KMS-11 (cell line): ENCODE measurements around the gene TTI1.

ENCODE experiments used
- H2AFZ ChIP-seq: fragments of 200-600 bp; sonication (generic); 2 replicates; pipeline ENCODE4 v1.6.1; 2016; ENCODE audit warnings: antibody characterized with exemption, mixed run types, low read depth
- H3K27ac ChIP-seq: fragments of 200-600 bp; sonication (generic); 2 replicates; pipeline ENCODE4 v1.6.1; 2016; ENCODE audit warnings: mild to moderate bottlenecking, mixed run types
- H3K27me3 ChIP-seq: fragments of 200-600 bp; sonication (generic); 2 replicates; pipeline ENCODE4 v1.6.1; 2017; ENCODE audit warnings: mild to moderate bottlenecking, low read depth, mixed run types, moderate library complexity; ENCODE audit not compliant: insufficient read depth
- H3K36me3 ChIP-seq: fragments of 200-600 bp; sonication (generic); 2 replicates; pipeline ENCODE4 v1.6.1; 2017; ENCODE audit warnings: mild to moderate bottlenecking, mixed run types; ENCODE audit not compliant: insufficient read depth
- H3K4me1 ChIP-seq: fragments of 200-600 bp; sonication (generic); 2 replicates; pipeline ENCODE4 v1.6.1; 2016; ENCODE audit warnings: mild to moderate bottlenecking, low read depth, mixed run types; ENCODE audit not compliant: poor library complexity, severe bottlenecking
- H3K4me2 ChIP-seq: fragments of 200-600 bp; sonication (generic); 2 replicates; pipeline ENCODE4 v1.7.0; 2016; ENCODE audit warnings: mild to moderate bottlenecking, mixed run types
- H3K4me3 ChIP-seq: fragments of 200-600 bp; sonication (generic); IDR thresholded peaks from 2 replicates; pipeline ENCODE4 v1.6.1; 2017; ENCODE audit warnings: low read depth, low read length, mixed read lengths; ENCODE audit not compliant: insufficient read depth
- H3K79me2 ChIP-seq: fragments of 200-600 bp; sonication (generic); 2 replicates; pipeline ENCODE4 v1.6.1; 2016; ENCODE audit warnings: low read depth, mixed run types; ENCODE audit not compliant: insufficient read depth
- H3K9ac ChIP-seq: fragments of 200-600 bp; sonication (generic); 2 replicates; pipeline ENCODE4 v1.6.1; 2016; ENCODE audit warnings: mild to moderate bottlenecking, mixed run types
- H4K20me1 ChIP-seq: fragments of 200-600 bp; sonication (generic); 2 replicates; pipeline ENCODE4 v1.6.1; 2016; ENCODE audit warnings: mild to moderate bottlenecking, mixed run types; ENCODE audit not compliant: insufficient read depth
- TF ChIP-seq, protein P1 (sequence below): fragments of 200-600 bp; sonication (generic); conservative IDR thresholded peaks from 2 replicates; pipeline ENCODE4 v1.6.1; 2017; ENCODE audit warnings: low read depth, mild to moderate bottlenecking, antibody characterized with exemption, low read length, moderate library complexity, mixed read lengths

The TTI1 gene

GRCh38 chr20:38059832-38060231 lies 26.6 kb upstream of the TTI1 start:
- Histone ChIP-seq H3K27me3 (no peaks in the 10 kb centered on the region), H4K20me1 (peaks cover 7% of the 10 kb centered on the region; the same call in 1 of the 2 replicates), H2AFZ (no peak overlapping the region), H3K36me3 (peaks cover 7% of the 10 kb centered on the region; the same call in 1 of the 2 replicates), H3K27ac (no peak overlapping the region; the same call in 1 of the 2 replicates), H3K79me2 (peaks cover 9% of the 10 kb centered on the region; the same call in 1 of the 2 replicates), H3K4me2 (peak overlapping the region; percentile 88; the same call in 1 of the 2 replicates), H3K4me3 (no peak overlapping the region), H3K4me1 (peaks cover 47% of the 10 kb centered on the region), H3K9ac (no peak overlapping the region)
- TF ChIP-seq, protein P1, sequence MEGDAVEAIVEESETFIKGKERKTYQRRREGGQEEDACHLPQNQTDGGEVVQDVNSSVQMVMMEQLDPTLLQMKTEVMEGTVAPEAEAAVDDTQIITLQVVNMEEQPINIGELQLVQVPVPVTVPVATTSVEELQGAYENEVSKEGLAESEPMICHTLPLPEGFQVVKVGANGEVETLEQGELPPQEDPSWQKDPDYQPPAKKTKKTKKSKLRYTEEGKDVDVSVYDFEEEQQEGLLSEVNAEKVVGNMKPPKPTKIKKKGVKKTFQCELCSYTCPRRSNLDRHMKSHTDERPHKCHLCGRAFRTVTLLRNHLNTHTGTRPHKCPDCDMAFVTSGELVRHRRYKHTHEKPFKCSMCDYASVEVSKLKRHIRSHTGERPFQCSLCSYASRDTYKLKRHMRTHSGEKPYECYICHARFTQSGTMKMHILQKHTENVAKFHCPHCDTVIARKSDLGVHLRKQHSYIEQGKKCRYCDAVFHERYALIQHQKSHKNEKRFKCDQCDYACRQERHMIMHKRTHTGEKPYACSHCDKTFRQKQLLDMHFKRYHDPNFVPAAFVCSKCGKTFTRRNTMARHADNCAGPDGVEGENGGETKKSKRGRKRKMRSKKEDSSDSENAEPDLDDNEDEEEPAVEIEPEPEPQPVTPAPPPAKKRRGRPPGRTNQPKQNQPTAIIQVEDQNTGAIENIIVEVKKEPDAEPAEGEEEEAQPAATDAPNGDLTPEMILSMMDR = no peak

GRCh38 chr20:38057351-38057972 lies 24.2 kb upstream of the TTI1 start:
- peaks cover 20% of the 10 kb centered on the region; the same call in 1 of the 2 replicates for H3K79me2 ChIP-seq
- H3K36me3 ChIP-seq = no peaks in the 10 kb centered on the region; the same call in 1 of the 2 replicates
- no peak overlapping the region; the same call in 1 of the 2 replicates for H3K4me2 ChIP-seq
- no peak overlapping the region for H2AFZ ChIP-seq
- H3K27ac ChIP-seq = no peak overlapping the region; the same call in 1 of the 2 replicates
- no peaks in the 10 kb centered on the region for H3K27me3 ChIP-seq
- no peak overlapping the region for H3K9ac ChIP-seq
- no peak overlapping the region for H3K4me3 ChIP-seq
- H4K20me1 ChIP-seq = peaks cover 7% of the 10 kb centered on the region; the same call in 1 of the 2 replicates
- H3K4me1 ChIP-seq = peaks cover 47% of the 10 kb centered on the region
- TF ChIP-seq, protein P1 = peak; percentile 99

- no peak overlapping the region for H3K9ac ChIP-seq
- H3K4me3 ChIP-seq = no peak overlapping the region
- peaks cover 36% of the 10 kb centered on the region for H3K4me1 ChIP-seq
- no peaks in the 10 kb centered on the region for H3K27me3 ChIP-seq
- H3K36me3 ChIP-seq = no peaks in the 10 kb centered on the region; the same call in 1 of the 2 replicates
- H3K4me2 ChIP-seq = no peak overlapping the region
- H3K79me2 ChIP-seq = peaks cover 33% of the 10 kb centered on the region; the same call in 1 of the 2 replicates
- no peak overlapping the region for H3K27ac ChIP-seq
- H4K20me1 ChIP-seq = peaks cover 7% of the 10 kb centered on the region; the same call in 1 of the 2 replicates
- H2AFZ ChIP-seq = no peak overlapping the region
- TF ChIP-seq, protein P1 = no peak
These were observed 22.6 kb upstream of the TTI1 start for GRCh38 chr20:38055848-38056247.

GRCh38 chr20:38055294-38055693 lies 22.0 kb upstream of the TTI1 start:
- H4K20me1 ChIP-seq = peaks cover 7% of the 10 kb centered on the region; the same call in 1 of the 2 replicates
- no peak overlapping the region for H3K9ac ChIP-seq
- peaks cover 32% of the 10 kb centered on the region for H3K4me1 ChIP-seq
- H3K36me3 ChIP-seq = no peaks in the 10 kb centered on the region; the same call in 1 of the 2 replicates
- peaks cover 34% of the 10 kb centered on the region; the same call in 1 of the 2 replicates for H3K79me2 ChIP-seq
- H3K4me3 ChIP-seq = no peak overlapping the region
- H3K27ac ChIP-seq = no peak overlapping the region
- no peaks in the 10 kb centered on the region for H3K27me3 ChIP-seq
- H2AFZ ChIP-seq = no peak overlapping the region
- H3K4me2 ChIP-seq = no peak overlapping the region
- TF ChIP-seq, protein P1 = no peak
